ENCODE data around the gene COPS8. TPM values are rescaled to one million over a fixed set of nuclear protein-coding genes. Genes with fewer than 3 reads are reported as not detected.

COPS8 gene
- total RNA-seq, 1 experiment from 2014 or later, result 87.4 TPM

GRCh38 chr2:237131749-237132533, 46.3 kb downstream of the COPS8 start:
- no peak overlapping the region for H3K27ac ChIP-seq (ENCODE audit: low read depth, low read length, poor library complexity, severe bottlenecking)
- no peak for DNase-seq (ENCODE audit: low spot score)
- BruUV-seq (replicated peaks), result no TSS peak
- no peaks in the 10 kb centered on the region for H3K36me3 ChIP-seq (ENCODE audit: insufficient read depth, low read length, poor library complexity, severe bottlenecking)
- peaks cover 8% of the 10 kb centered on the region for H3K4me1 ChIP-seq (ENCODE audit: insufficient read depth, low read length, poor library complexity, severe bottlenecking)
- H3K4me3 ChIP-seq (ENCODE audit: low read depth, low read length, poor library complexity, severe bottlenecking), result no peak overlapping the region
- ChIA-PET POLR2A (ENCODE audit: low non-redundant PET) (no interaction called here), CTCF (no interaction called here)
- intact Hi-C loops (cut with micrococcal nuclease; ENCODE audit: unreplicated experiment), result no loop called here
- TF ChIP-seq CTCF (conservative IDR thresholded peaks at IDR 0.05; ENCODE audit: low read depth, low read length) (no peak), EZH2 (IDR thresholded peaks at IDR 0.05; ENCODE audit: borderline replicate concordance, low read depth, low read length, poor library complexity, severe bottlenecking) (no peak)
- H3K27me3 ChIP-seq (replicated peaks; ENCODE audit: insufficient read depth, low read depth, low read length, poor library complexity), result no peaks in the 10 kb centered on the region
- no peaks in the 10 kb centered on the region for H3K9me3 ChIP-seq (ENCODE audit: low read depth, low read length, poor library complexity, severe bottlenecking)

DNA sequence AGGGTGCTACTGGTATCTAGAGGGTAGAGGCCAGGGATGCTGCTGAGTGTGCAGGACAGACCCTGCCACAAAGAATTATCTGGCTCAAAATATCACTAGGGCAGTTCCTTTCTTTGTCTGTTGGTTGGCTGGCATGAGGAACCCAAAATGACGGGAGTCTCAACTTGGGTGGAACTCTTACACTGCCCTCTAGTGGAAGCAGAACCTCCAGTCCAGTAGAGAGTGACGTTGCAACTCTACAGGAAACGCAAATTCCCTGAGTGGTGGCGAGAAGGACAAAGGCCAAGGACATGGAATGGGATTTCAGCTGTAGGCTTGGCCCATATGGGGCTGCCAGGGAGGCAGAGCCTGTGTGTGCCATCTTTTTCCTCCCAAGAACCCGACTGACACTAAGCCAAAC, 47.1 kb downstream of the COPS8 start:
- peaks cover 7% of the 10 kb centered on the region for H3K4me1 ChIP-seq (ENCODE audit: insufficient read depth, low read length, poor library complexity, severe bottlenecking)
- intact Hi-C loops (cut with micrococcal nuclease; ENCODE audit: unreplicated experiment), result no loop called here
- no TSS peak for BruUV-seq (replicated peaks)
- no peak overlapping the region for H3K4me3 ChIP-seq (ENCODE audit: low read depth, low read length, poor library complexity, severe bottlenecking)
- DNase-seq (ENCODE audit: low spot score), result peak; percentile 62
- ChIA-PET POLR2A (ENCODE audit: low non-redundant PET) (no interaction called here), CTCF (no interaction called here)
- no peaks in the 10 kb centered on the region for H3K36me3 ChIP-seq (ENCODE audit: insufficient read depth, low read length, poor library complexity, severe bottlenecking)
- no peaks in the 10 kb centered on the region for H3K27me3 ChIP-seq (replicated peaks; ENCODE audit: insufficient read depth, low read depth, low read length, poor library complexity)
- TF ChIP-seq CTCF (conservative IDR thresholded peaks at IDR 0.05; ENCODE audit: low read depth, low read length) (peak; percentile 71), EZH2 (IDR thresholded peaks at IDR 0.05; ENCODE audit: borderline replicate concordance, low read depth, low read length, poor library complexity, severe bottlenecking) (no peak)
- H3K9me3 ChIP-seq (ENCODE audit: low read depth, low read length, poor library complexity, severe bottlenecking), result no peaks in the 10 kb centered on the region
- H3K27ac ChIP-seq (ENCODE audit: low read depth, low read length, poor library complexity, severe bottlenecking), result no peak overlapping the region

DNA sequence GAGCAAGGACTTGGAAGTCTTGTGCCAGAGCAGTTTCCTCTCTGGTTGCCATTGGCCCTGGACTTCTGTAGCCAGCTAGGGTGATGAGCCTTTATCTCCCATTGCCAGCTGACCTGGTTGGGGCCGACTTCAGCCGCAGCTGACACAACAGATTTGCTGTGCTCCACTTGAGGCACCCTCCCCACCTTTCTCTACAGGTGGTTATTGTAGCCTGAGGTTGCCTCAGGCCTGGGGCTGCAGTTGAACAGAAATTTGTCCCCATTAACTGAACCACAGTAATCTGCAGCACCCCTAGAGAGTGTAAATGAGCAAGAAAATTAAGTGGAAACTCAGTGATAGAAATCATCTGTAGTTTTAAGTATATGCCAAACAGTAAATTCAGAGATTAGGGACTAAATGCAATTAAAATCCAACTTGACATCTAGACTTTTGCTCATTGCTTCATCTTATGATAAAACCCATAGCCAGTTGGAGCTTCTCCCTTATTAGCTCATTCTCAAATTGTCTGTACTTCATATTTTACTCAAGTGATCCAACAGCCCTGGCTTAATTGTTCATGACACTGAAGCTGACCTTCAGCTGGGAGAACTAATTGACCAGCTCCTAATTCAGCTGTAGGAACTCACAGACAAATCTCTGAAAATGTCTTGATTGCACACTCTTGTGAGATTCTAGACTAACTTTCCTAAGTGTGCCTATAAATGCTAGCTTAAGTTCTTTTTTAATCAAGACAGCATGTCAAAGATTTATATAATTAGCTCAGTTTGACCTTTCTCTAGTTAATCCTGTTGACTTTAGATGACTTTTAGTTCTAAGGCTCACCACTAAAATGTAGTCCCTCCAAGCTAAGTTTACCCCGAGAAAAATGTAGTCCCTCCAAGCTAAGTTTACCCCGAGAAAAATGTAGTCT, 48.9 kb downstream of the COPS8 start:
- POLR2A ChIA-PET (ENCODE audit: low non-redundant PET), result interaction anchor here (0.9 kb wide), 1 partner anchor 49 kb away, joined by 3 read pairs; the partner anchor contains the start of gene COPS8
- H3K27ac ChIP-seq (ENCODE audit: low read depth, low read length, poor library complexity, severe bottlenecking), result no peak overlapping the region
- no TSS peak for BruUV-seq (replicated peaks)

More for the DNA sequence above, 48.9 kb downstream of the COPS8 start:
- Histone ChIP-seq H3K9me3 (ENCODE audit: low read depth, low read length, poor library complexity, severe bottlenecking) (no peaks in the 10 kb centered on the region), H3K36me3 (ENCODE audit: insufficient read depth, low read length, poor library complexity, severe bottlenecking) (no peaks in the 10 kb centered on the region), H3K4me1 (ENCODE audit: insufficient read depth, low read length, poor library complexity, severe bottlenecking) (no peaks in the 10 kb centered on the region), H3K27me3 (replicated peaks; ENCODE audit: insufficient read depth, low read depth, low read length, poor library complexity) (no peaks in the 10 kb centered on the region), H3K4me3 (ENCODE audit: low read depth, low read length, poor library complexity, severe bottlenecking) (no peak overlapping the region)
- no peak for DNase-seq (ENCODE audit: low spot score)
- intact Hi-C loops (cut with micrococcal nuclease; ENCODE audit: unreplicated experiment), result no loop called here
- TF ChIP-seq EZH2 (IDR thresholded peaks at IDR 0.05; ENCODE audit: borderline replicate concordance, low read depth, low read length, poor library complexity, severe bottlenecking) (no peak), CTCF (conservative IDR thresholded peaks at IDR 0.05; ENCODE audit: low read depth, low read length) (no peak)
- CTCF ChIA-PET, result no interaction called here
